PFSK-1 (cell line): ENCODE measurements around the gene GFRA1.

Experiments
- FOXP2 ChIP-seq: optimal IDR thresholded peaks from 2 replicates; pipeline ENCODE3; 2011; ENCODE audit warnings: borderline replicate concordance, control low read depth, inconsistent platforms; ENCODE audit not compliant: insufficient read depth; ENCODE audit errors: extremely low read length, extremely low read depth
- POLR2AphosphoS5 ChIP-seq: IDR thresholded peaks from 2 replicates; pipeline ENCODE4 v1.6.1; 2012; ENCODE audit warnings: low read depth, mild to moderate bottlenecking, control low read depth, low read length, moderate library complexity
- SIN3A ChIP-seq: IDR thresholded peaks from 2 replicates; pipeline ENCODE4 v1.6.1; 2012; ENCODE audit warnings: mild to moderate bottlenecking, low read length, moderate library complexity, borderline replicate concordance; ENCODE audit not compliant: insufficient read depth
- TAF1 ChIP-seq: IDR thresholded peaks from 2 replicates; pipeline ENCODE4 v1.6.1; 2012; ENCODE audit warnings: low read length, control low read depth, borderline replicate concordance; ENCODE audit not compliant: insufficient read depth
- TF ChIP-seq, protein P1 (sequence below), 2 experiments: IDR thresholded peaks; 2 replicates each; pipeline versions ENCODE4 v1.6.1 to v1.8.0; 2011 to 2012; ENCODE audit warnings: low read depth in 2 of 2, low read length in 2 of 2, control low read depth in 1 of 2, inconsistent platforms in 1 of 2, mild to moderate bottlenecking in 1 of 2, moderate library complexity in 1 of 2; ENCODE audit not compliant: insufficient read depth in 1 of 2

GFRA1 gene

GRCh38 chr10:116226766-116227165 is 46.2 kb downstream of the GFRA1 start:
- TF ChIP-seq, protein P1, sequence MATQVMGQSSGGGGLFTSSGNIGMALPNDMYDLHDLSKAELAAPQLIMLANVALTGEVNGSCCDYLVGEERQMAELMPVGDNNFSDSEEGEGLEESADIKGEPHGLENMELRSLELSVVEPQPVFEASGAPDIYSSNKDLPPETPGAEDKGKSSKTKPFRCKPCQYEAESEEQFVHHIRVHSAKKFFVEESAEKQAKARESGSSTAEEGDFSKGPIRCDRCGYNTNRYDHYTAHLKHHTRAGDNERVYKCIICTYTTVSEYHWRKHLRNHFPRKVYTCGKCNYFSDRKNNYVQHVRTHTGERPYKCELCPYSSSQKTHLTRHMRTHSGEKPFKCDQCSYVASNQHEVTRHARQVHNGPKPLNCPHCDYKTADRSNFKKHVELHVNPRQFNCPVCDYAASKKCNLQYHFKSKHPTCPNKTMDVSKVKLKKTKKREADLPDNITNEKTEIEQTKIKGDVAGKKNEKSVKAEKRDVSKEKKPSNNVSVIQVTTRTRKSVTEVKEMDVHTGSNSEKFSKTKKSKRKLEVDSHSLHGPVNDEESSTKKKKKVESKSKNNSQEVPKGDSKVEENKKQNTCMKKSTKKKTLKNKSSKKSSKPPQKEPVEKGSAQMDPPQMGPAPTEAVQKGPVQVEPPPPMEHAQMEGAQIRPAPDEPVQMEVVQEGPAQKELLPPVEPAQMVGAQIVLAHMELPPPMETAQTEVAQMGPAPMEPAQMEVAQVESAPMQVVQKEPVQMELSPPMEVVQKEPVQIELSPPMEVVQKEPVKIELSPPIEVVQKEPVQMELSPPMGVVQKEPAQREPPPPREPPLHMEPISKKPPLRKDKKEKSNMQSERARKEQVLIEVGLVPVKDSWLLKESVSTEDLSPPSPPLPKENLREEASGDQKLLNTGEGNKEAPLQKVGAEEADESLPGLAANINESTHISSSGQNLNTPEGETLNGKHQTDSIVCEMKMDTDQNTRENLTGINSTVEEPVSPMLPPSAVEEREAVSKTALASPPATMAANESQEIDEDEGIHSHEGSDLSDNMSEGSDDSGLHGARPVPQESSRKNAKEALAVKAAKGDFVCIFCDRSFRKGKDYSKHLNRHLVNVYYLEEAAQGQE (IDR thresholded peaks at IDR 0.05; ENCODE audit: insufficient read depth in 1 of 2, low read depth in 2 of 2, low read length in 2 of 2), result no peak
- no peak for TF ChIP-seq SIN3A
- no peak for TF ChIP-seq POLR2AphosphoS5
- no peak for TF ChIP-seq FOXP2
- TF ChIP-seq TAF1, result no peak

DNA sequence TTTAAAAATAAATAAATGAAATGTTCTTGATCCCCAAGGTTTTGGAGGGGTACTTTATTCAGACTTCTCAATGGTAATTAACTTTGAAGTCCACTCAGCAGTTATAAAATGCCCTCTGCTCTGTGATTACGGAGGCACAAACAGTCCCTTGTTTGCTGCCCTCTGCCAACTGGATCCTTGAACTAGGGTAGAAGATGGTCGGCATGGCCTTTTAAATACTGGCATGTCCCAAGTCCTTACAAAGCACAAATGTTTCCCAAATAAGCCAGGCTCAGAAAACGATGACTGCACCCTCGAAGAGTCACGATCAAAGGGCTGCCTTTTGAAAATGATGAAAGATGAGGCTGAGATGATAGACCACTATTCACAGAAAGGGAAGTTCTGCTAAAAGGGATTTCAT is 47.0 kb downstream of the GFRA1 start:
- TF ChIP-seq POLR2AphosphoS5 (no peak), FOXP2 (no peak), SIN3A (no peak), TAF1 (no peak)
- TF ChIP-seq, protein P1 (IDR thresholded peaks at IDR 0.05; ENCODE audit: insufficient read depth in 1 of 2, low read depth in 2 of 2, low read length in 2 of 2), result no peak

GRCh38 chr10:116223289-116223688 is 49.7 kb downstream of the GFRA1 start:
- no peak for TF ChIP-seq SIN3A
- TF ChIP-seq FOXP2, result no peak
- TF ChIP-seq POLR2AphosphoS5, result no peak
- TF ChIP-seq, protein P1 (IDR thresholded peaks at IDR 0.05; ENCODE audit: insufficient read depth in 1 of 2, low read depth in 2 of 2, low read length in 2 of 2), result no peak
- no peak for TF ChIP-seq TAF1

GRCh38 chr10:116221053-116221452 is 52.0 kb downstream of the GFRA1 start:
- no peak for TF ChIP-seq TAF1
- TF ChIP-seq POLR2AphosphoS5, result no peak
- TF ChIP-seq FOXP2, result no peak
- TF ChIP-seq SIN3A, result no peak

DNA sequence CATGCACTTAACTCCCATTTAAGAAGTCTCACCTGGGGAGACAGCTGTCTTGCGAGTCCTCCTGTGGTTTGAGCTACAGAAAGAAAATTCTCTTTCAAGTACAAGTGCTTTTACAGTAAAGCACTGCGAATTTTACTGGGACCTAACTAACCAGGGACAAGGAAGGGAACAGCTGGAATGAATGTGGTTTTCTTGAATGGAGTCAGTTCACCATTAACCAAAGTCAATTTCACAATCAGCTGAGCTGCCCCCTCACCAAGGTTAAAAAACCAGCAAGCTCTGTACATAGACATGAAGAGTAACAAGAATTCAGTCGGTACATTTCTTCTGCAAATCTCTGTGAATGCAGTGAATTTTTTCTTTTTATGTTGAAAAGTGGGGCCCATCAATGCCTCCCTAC is 56.3 kb downstream of the GFRA1 start:
- no peak for TF ChIP-seq TAF1

GRCh38 chr10:116215651-116216050 is 57.4 kb downstream of the GFRA1 start:
- no peak for TF ChIP-seq SIN3A
- TF ChIP-seq FOXP2, result no peak
- no peak for TF ChIP-seq TAF1

DNA sequence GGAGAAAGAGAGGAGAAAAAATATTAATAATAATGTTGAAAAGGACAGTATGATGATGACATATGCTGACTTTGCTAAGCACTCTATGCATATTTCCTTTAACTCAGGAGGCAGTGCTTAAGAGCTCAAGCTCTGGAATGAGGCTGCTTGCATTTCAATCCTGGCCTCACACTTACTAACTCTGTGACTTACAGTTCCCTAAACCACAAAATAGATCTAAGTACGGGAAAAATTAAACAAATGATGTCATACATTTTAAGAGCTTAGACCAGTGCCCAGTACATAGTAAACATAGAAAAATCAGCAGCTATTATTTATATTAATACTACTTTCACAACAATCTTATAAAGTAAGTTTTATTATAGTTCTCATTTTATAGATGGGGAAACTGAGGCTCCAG is 61.3 kb downstream of the GFRA1 start:
- TF ChIP-seq, protein P1 (IDR thresholded peaks at IDR 0.05; ENCODE audit: insufficient read depth in 1 of 2, low read depth in 2 of 2, low read length in 2 of 2), result no peak
- TF ChIP-seq SIN3A, result no peak
- TF ChIP-seq TAF1, result no peak
- TF ChIP-seq POLR2AphosphoS5, result no peak
- no peak for TF ChIP-seq FOXP2
